Fibroblast of gingiva (primary cell): Measurements from ENCODE around the gene CCDC71L.
"Not testable (repeated sequence)": the region's sequence is repeated elsewhere in the genome, so short reads cannot be mapped to it uniquely, and the experiment has no call there.

Experiments used
- DNase-seq: peaks from one replicate; pipeline ENCODE4 v3.0.0-alpha.2; 2011; ENCODE audit warnings: low read depth

The CCDC71L gene

GRCh38 chr7:106660862-106661720, at the start of gene CCDC71L:
Gene CCDC71L, minus strand, starts transcription at chr7:106661158. Its CDS starts 262 bp downstream, at chr7:106660896.
- peak; percentile 94 for DNase-seq

GRCh38 chr7:106709604-106710003, 48.6 kb upstream of the CCDC71L start:
- not testable (repeated sequence) for DNase-seq

- no peak for DNase-seq
These were observed 43.3 kb upstream of the CCDC71L start for GRCh38 chr7:106704000-106704840.

- no peak for DNase-seq
These were observed 32.9 kb upstream of the CCDC71L start for GRCh38 chr7:106693677-106694353.

- DNase-seq: no peak
These were observed 31.6 kb upstream of the CCDC71L start for GRCh38 chr7:106692450-106693051.

GRCh38 chr7:106688161-106688560, 27.2 kb upstream of the CCDC71L start:
- DNase-seq: not testable (repeated sequence)

- no peak for DNase-seq
These were observed 23.0 kb upstream of the CCDC71L start for GRCh38 chr7:106683941-106684340.

GRCh38 chr7:106681815-106682495, 21.0 kb upstream of the CCDC71L start:
- peak; percentile 13 for DNase-seq

- peak; percentile 2 for DNase-seq
These were observed 18.4 kb upstream of the CCDC71L start for GRCh38 chr7:106679153-106679931.

GRCh38 chr7:106678795-106679152, 17.8 kb upstream of the CCDC71L start:
- no peak for DNase-seq

- DNase-seq: not testable (repeated sequence)
These were observed 15.5 kb upstream of the CCDC71L start for GRCh38 chr7:106676506-106676905.

- not testable (repeated sequence) for DNase-seq
These were observed 12.7 kb upstream of the CCDC71L start for GRCh38 chr7:106673688-106674087.

- not testable (repeated sequence) for DNase-seq
These were observed 11.0 kb upstream of the CCDC71L start for GRCh38 chr7:106671930-106672329.

- no peak for DNase-seq
These were observed 10.2 kb upstream of the CCDC71L start for GRCh38 chr7:106671160-106671559.

- no peak for DNase-seq
These were observed 8.0 kb upstream of the CCDC71L start for GRCh38 chr7:106668861-106669524.

GRCh38 chr7:106666353-106666752, 5.4 kb upstream of the CCDC71L start:
- no peak for DNase-seq

GRCh38 chr7:106664343-106664742, 3.4 kb upstream of the CCDC71L start:
- DNase-seq: no peak

GRCh38 chr7:106659963-106660861, 746 bp downstream of the CCDC71L start:
- peak; percentile 71 for DNase-seq
